Activated T-helper 1 cell treated with Interleukin-2 at 50 U/mL for 16 hours (primary cell): Measurements from ENCODE around the gene PPP1R37.

Source experiments
- DNase-seq: peaks from one replicate; pipeline ENCODE4 v3.0.0-alpha.2; 2020; ENCODE audit warnings: low read depth

Gene PPP1R37

GRCh38 chr19:45092747-45093678, at the start of gene PPP1R37:
Gene PPP1R37 (plus strand): TSS chr19:45093179. CDS start chr19:45093326, 147 bp downstream.
- peak; percentile 85 for DNase-seq

DNA sequence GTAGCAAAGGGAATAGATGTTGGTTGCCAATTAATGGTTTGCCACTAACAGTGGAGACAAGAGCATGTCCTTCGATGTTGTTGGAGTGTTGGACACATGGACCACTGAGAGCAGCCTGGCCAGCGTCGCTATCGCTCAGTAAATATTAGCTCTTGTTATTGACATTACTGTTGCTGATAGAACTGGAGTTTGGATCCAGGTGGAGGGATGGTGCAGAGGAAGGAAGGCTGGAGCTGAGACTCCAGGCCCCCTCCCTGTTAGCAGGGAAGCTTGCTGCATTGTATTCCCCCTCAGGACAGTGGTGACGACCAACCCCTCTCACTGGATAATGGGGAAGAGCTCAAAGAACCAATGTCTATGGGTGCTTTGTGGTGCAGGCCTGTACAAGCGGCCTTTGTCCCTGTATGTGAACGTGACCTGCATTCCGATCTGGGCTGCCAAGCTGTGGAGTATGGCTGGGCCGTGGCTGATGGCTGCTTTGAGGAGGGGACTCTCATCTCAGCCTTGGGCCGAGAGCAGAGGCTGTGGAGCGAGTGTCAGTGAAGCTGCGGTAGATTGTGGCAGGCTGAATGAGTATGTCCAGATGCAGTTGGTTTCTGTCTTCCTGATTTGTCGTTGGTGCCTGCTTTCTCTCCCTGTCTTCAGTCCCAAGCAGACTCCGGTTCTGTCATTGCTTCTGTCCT, 47.2 kb upstream of the PPP1R37 start:
- DNase-seq, result no peak

DNA sequence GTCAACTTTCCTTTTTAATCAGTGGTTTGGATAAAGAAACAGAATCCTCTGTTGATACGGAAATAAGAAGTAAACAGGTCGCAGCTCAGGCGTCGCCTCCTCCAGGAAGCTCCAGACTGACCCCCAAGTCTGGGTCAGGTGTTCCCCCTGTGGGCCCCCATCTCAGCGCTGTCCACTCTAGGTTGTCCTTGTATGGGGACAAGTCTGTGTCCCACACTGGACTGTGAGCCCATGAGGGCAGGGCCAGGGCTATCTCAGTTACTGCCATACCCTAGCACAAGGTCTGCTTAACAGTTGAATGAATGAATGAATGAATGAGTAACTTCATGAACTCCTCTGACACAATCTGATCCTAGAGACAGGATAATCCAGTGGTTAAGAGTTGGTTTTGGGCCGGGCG, 46.6 kb upstream of the PPP1R37 start:
- no peak for DNase-seq

DNA sequence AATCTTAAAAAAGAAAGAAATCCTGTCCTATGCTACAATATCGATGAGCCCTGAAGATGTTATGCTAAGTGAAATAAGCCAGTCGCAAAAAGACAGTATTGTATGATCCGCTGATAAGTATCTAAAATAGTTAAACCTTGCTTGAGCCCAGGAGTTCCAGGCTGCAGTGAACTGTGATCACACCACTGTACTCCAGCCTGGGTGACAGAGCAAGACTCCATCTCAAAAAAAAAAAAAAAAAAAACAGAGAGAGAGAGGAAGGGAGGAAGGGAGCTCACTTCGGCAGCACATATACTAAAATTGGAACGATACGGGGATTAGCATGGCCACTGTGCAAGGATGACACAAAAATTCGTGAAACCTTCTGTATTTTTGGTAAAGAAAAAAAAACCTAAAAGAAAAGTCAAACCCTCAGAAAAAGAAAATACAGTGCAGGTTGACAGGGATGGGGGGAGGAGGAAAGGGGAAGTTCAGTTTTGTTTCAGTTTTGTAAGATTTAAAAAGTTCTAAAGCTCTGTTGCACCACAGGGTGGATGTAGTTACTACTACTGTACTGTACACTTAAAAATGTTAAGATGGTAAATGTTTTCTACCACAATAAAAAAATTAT, 45.7 kb upstream of the PPP1R37 start:
- DNase-seq, result no peak

DNA sequence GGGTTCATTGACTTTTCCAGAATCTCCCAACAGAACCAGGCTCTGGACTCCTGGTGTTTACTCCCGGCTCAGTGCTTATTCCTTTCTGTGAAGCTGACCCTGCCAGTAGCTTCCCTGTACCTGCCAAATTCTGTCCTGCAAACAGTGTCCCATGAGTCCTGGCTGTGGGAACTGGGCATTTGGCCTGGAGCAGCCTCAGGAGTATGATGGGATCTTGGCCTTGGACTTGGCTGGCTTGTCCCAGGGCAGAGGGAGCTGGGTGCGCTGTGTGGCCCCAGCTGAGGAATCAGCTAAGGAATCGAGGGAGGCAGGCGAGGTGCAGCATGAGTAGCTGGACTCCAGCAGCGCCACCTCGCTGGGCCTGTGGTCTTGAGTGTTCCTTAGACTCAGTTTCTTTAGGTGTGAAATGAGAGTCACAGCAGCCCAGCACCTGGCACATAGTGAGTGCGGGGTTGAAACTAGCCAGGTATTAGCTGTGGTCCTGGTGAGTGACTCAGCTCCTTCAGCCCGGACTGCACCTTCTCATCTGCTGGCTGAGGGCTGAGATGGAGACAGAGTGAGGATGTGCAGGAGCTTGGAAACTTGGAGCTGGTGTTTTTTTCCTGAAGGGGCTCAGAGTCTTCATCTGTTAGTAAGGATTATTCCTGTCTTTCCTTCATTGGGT, 43.8 kb upstream of the PPP1R37 start:
- no peak for DNase-seq

GRCh38 chr19:45050036-45050435, 42.9 kb upstream of the PPP1R37 start:
- no peak for DNase-seq

DNA sequence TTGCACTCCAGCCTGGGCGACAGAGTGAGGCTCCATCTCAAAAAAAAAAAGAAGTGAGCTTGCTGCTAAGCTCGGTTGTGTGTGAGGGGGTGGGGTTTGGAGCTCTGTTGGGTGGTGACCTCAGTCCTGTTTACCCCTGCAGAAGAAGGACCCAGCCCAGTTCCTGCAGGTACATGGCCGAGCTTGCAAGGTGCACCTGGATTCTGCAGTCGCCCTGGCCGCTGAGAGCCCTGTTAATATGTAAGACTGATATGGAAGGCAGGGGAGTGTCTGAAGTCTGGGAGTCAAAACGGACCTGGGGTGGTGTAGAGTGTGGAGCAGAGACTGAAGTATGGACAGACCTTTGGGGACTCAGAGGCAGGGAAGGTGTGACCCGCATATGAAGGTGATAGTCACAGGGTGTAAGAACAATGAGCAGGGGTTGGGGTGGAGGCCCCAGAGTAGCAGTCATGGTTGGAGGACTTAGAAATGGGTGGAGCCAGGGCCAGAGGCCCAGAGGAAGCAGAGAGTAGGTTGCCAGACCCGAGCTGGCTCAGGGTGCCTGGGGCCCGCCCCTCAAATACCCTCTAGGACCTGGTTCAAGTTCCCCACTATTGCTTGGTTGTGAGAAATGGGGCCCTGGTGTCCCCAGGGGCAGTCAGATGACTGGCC, 40.9 kb upstream of the PPP1R37 start:
- no peak for DNase-seq

- no peak for DNase-seq
These were observed 36.1 kb upstream of the PPP1R37 start for GRCh38 chr19:45056831-45057230.

DNA sequence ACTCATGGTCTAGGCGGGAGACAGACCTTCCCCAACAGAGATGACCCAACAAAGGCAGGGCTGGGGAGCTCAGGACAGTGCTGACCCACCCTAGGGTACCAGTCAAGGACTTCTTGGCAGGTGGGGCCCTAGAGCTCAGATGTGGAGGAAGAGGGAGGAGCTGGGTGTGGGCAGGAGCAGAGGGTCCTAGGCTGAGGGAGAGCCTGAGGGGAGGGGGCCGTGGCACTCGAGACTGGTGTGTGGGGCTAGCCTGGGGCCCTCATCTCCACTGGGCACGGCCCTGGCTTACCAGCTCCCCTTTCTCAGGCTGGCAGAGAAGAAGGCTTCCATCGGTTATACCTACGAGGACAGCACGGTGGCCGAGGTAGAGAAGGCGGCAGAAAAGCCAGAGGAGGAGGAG, 35.5 kb upstream of the PPP1R37 start:
- DNase-seq, result no peak

DNA sequence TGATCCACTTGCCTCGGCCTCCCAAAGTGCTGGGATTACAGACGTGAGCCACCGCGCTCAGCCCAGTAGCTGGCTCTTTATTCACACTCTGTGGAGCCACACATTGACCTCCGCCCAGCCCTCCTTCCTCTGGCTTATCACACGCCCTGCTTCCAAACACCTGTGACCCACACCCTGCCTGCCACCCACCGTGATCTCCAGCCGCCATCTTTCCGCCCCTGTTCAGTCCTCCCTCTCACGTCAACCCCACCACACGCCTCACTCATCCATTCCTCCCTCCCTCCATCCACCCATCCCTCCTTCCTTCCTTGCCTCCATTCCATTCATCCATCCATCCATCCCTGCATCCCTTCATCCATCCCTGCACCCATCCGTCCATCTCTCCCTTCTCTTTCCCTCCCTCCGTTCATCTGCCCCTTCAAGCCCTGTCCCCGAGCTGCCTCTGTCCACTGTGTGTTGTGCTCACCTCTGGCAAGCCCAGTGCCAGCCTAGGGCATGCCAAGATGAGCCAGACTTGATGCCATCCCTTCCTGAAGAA, 34.3 kb upstream of the PPP1R37 start:
- DNase-seq, result no peak

GRCh38 chr19:45059258-45059965, 33.6 kb upstream of the PPP1R37 start:
- DNase-seq, result peak; percentile 67

DNA sequence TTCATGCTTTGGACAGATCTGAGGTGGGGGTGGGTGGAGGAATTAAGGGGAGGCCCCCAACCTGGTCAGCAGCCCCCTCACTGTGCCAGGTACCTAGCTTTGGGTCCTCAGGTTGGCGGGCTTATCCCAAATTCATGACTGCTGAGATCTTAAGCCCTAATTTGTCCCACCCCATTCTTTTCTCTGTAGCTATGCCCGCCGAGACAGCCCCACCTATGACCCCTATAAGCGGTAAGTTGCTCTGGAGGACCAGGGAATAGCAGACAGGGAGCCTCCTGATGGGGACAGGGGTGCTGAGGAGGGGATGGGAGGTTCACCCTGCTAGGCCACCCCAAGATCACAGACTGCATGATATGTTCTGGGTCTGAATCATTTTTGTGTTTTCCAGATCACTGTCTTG, 31.0 kb upstream of the PPP1R37 start:
- DNase-seq, result no peak

- no peak for DNase-seq
These were observed 28.9 kb upstream of the PPP1R37 start for GRCh38 chr19:45063851-45064801.

GRCh38 chr19:45066921-45067661, 25.9 kb upstream of the PPP1R37 start:
- no peak for DNase-seq

DNA sequence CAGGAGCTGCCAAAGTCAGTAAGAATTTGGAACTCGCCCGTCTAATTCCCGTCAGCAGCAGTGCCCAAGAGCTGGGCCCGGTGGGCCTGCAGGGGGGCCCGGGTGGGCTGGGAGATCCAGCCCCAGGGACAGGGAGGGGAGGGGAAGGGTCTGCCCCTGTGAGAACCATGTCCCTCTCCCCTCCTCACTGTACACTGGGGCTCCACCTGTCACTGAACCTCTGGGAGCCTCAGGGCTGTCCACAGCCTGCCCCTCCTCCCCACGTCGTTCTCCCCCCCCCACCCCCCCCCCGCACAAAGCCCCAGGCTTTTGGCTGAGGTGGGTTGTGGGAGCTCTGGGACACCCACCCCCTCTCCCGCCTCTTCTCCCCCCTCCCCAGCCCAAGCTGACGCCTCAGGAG, 24.9 kb upstream of the PPP1R37 start:
- no peak for DNase-seq

- no peak for DNase-seq
These were observed 23.9 kb upstream of the PPP1R37 start for GRCh38 chr19:45069056-45069455.

- no peak for DNase-seq
These were observed 22.8 kb upstream of the PPP1R37 start for GRCh38 chr19:45070214-45070613.

DNA sequence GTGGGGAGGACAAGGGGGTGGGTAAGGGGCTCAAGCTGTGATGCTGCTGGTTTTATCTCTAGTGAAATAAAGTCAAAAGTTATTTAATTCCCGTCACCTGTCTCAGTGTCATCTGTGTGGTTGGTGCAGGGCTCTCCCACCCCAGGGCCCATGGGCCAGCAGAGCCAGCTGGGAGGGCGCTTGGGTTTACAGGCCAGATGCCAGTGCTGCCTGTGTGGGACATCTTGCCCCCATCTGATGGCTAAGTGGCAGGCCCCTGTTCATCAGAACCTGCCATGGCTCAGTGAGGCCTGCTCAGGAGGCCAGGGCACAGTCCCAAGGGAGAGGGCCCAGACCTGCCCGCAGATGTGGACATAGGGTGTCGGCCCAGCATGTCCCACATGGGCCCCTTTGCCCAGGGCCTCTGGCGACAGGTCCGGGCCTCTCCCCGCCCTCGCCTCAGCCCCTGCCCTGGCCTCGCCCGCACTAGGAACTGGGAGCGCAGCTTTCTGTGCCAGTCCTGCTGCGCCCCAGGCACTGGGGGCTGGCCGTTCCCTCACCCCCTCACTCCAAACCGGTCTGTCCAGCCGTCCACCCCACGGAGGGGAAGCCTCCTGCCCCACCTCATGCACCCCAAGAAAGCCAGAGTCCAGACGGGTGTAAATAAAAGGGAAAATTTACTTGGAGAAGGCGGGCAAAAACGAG, 22.0 kb upstream of the PPP1R37 start:
- DNase-seq, result no peak
